ENCODE data around the gene NELFE.
"Not testable (repeated sequence)": the region's sequence is repeated elsewhere in the genome, so short reads cannot be mapped to it uniquely, and the experiment has no call there.

Gene NELFE

DNA sequence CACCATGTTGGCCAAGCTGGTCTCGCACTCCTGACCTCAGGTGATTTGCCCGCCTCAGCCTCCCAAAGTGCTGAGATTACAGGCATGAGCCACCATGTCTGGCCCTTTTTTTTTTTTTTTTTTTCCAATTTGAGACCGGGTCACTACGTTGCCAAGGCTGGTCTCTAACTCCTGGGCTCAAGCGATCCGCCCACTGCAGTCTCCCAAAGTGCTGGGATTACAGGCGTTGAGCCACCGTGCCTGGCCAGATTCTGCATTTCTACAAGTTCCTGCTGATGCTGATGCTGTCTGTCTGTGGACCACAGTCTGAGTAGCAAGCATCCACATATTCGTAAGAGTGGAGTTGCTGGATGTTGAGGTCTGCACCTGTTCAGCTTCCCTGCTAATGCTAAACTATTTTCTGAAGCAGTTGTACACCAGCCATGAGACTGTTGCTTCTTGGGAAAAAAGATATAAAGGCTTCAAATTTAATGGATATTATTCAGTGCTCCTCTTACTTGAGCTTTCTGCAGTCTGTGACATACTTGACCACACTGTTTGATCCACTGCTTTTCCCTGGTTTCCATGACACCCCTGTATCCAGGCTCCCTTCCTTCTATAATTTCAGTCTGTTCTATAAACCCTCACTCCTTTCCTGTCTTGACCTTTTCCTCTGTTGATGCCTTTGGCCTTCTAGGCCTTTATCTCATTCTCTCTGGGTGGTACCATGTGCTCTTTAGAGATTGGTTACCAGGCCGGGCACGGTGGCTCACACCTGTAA is 46.8 kb downstream of the NELFE start:
- no peak for DNase-seq

DNA sequence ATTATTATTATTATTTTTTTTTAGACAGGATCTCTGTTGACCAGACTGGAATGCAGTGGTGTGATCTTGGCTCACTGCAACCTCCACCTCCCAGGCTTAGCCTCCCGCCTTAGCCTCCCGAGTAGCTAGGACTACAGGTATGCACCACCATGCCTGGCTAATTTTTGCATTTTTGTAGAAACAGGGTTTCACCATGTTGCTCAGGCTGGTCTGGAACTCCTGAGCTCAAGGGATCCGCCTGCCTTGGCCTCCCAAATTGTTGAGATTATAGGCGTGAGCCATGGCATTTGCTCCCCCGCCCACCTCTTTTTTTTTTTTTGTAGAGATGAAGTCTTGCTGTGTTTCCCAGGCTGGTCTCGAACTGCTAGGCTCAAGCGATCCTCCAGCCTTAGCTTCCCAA is 49.5 kb downstream of the NELFE start:
- not testable (repeated sequence) for DNase-seq

DNA sequence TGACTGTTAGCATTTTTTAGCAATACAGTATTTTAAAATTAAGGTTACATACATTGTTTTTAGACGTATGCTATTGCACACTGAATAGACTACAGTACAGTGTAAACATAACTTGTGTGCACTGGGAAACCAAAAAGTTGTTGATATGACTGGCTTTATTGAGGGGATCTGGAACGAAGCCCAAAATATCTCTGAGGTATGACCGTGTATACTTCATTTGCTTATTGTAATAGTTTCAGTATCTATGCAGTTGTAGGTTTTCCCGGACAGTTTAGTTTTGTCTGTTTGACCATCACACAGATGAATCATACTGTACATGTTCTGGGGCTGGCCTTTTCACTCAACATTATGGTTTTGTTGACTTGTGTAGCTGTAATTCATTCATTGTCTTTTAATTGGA is 50.0 kb downstream of the NELFE start:
- no peak for DNase-seq

DNA sequence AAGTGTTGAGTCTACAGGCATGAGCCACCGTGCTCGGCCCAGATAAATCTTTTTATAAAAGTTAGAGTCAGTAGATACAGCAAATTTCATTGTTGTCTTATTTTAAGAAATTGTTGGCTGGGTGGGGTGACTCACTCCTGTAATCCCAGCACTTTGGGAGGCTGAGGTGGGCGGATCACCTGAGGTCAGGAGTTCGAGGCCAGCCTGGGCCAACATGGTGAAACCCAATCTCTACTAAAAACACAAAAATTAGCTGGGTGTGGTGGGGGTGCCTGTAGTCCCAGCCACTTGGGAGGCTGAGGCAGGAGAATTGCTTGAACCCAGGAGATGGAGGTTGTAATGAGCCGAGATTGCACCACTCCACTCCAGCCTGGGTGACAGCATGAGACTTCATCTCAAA is 50.5 kb downstream of the NELFE start:
- not testable (repeated sequence) for DNase-seq

DNA sequence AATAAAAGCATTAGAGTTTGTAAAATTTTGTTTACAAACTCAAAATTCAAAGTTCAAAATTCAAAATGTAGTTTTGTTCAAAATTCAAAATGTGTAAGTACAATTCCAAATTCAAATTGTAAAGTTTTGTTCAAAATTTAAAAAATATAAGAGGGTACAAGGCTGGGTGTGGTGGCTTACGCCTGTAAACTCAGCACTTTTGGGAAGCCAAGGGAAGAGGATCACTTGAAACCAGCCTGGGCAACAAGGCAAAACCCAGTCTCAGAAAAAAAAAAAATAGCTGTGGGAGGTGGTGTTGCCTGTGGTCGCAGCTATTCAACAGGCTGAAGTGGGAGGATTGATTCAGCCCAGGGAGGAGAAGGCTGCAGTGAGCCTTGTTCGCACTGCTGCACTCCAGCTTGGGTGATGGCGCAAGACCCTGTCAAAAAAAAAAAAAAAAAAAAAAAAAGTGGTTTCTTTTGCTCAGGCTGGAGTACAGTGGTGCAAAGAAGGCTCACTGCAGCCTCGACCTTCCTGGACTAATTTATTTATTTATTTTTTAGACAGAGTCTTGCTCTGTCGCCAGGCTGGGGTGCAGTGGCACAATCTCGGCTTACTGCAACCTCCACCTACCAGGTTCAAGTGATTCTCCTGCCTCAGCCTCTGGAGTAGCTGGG is 51.5 kb downstream of the NELFE start:
- DNase-seq: no peak

DNA sequence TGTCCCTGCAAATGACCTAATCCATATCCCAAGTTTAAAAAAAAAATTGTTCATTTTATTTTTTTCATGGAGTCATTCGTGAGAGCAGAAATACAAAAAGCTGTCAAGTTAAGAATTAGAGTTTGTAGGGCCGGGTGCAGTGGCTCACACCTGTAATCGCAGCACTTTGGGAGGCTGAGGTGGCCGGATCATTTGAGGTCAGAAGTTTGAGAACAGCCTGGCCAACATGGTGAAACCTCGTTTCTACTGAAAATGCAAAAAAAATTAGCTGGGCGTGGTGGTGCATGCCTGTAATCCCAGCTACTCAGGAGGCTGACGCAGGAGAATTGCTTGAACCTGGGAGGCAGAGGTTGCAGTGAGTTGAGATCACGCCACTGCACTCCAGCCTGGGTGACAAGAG is 52.0 kb downstream of the NELFE start:
- DNase-seq: not testable (repeated sequence)

DNA sequence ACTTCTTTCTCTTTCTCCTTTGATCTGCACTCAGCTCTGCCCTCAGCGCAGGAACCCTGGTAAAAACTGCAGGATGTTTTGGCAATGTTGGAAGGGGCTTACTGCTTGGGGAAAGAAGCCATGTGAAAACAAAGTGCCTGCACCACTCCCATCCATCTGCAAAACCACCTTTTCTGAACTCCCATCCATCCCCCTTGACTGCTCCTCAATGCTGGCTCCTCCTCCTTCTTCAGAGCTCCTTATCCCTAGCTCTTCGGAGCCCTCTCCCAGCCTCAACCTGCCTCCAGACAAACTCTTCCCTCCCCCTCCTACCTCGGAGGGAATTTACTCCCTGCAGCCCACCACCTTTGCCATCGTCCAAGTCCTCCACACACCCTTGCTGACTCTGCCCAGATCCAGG is 52.6 kb downstream of the NELFE start:
- DNase-seq: no peak

DNA sequence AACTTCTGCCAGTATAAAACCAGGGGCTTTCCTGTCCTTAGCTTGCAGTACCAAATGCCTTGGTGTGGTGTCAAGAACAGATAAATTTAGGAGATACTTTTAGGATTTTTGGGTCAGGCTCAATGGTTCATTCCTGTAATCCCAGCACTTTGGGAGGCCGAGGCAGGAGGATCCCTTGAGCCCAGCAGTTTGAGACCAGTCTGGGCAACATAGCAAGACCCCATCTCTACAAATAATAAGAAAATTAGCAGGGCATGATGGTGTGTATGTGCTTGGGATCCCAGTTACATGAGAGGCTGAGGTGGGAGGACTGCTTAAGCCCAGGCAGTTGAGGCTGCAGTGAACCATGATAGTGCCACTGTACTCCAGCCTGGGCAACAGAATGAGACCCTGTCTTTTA is 53.7 kb downstream of the NELFE start:
- no peak for DNase-seq

DNA sequence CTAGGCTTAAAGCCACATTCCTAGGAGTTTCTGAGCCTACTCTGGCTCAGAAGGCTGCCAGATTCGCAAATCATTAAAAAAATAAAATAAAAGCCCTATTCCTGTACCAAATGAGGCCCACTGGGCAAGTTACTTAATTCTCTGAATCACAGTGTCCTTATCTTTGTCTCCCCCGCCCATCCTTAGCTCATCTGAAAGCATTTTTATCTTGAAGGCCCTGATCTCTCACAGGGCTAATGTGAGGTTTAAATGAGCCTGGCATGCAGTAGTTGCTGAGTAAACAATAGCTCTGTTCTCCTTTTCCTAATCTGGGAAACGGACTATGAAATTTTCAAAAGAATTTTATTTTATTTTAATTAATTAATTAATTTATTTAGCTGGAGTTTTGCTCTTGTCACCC is 54.8 kb downstream of the NELFE start:
- no peak for DNase-seq

All from CD4-positive, alpha-beta T cell treated with Interleukin-4 for 1 hour (primary cell).